GM12892 (cell line): ENCODE measurements around the gene PARP8.
"Not testable (repeated sequence)": the region's sequence is repeated elsewhere in the genome, so short reads cannot be mapped to it uniquely, and the experiment has no call there.

Source experiments
- DNase-seq: peaks from one replicate; pipeline ENCODE4 v3.0.0; 2011; ENCODE audit not compliant: insufficient read length
- FAIRE-seq: peaks from 2 replicates; lab custom pipeline; 2011; peaks lifted over from hg19 to GRCh38; lab: Jason Lieb, UNC
- POLR2A ChIP-seq: IDR thresholded peaks from 2 replicates; pipeline ENCODE4 v1.6.1; 2011; ENCODE audit warnings: low read depth, low read length, control low read depth
- POLR2AphosphoS5 ChIP-seq: IDR thresholded peaks from 2 replicates; pipeline ENCODE4 v1.6.1; 2011; ENCODE audit warnings: low read depth, low read length, control low read depth
- TAF1 ChIP-seq: IDR thresholded peaks from 2 replicates; pipeline ENCODE4 v1.6.1; 2011; ENCODE audit warnings: low read depth, mild to moderate bottlenecking, control low read depth, low read length, borderline replicate concordance

PARP8 gene

DNA sequence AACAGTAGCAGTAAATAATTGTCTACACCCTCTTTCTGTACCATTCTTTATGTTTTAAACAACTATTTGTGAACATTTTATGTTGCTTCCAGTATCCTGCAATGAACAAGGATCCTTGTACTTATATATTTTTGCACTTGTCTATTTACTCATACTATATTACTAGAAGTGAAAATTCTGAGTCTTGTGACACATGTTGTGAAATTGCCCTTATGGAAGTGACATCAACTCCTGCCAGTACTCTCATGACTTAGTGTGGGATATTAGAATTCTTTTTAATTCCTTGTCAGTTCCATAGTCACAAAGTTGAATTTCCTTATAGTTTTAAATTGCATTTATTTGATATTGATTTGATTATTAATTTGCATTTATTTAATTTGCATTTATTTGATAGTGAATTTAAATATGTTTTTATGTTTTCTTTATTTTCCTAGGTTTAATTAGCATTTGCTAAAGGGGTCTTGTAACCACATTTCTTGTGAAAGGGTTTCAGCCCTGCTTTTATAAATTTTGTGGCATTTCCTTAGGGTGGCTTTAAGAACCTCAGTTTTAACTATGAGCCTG is 27.7 kb downstream of the PARP8 start:
- no peak for FAIRE-seq
- TF ChIP-seq POLR2AphosphoS5 (no peak), TAF1 (no peak), POLR2A (no peak)
- DNase-seq, result no peak

DNA sequence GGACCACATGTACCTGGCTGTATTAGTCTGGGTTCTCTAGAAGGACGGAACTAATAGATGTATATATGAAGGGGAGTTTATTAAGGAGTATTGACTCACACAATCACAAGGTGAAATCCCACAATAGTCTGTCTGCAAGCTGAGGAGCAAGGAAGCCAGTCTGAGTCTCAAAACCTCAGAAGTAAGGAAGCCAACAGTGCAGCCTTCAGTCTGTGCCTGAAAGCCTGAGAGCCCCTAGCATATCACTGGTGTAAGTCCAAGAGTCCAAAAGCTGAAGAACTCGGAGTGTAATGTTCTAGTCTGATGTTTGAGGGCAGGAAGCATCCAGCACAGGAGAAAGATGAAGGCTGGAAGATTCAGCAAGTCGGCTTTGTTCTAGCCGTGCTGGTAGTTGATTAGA is 28.2 kb downstream of the PARP8 start:
- FAIRE-seq, DNase-seq: not testable (repeated sequence)

DNA sequence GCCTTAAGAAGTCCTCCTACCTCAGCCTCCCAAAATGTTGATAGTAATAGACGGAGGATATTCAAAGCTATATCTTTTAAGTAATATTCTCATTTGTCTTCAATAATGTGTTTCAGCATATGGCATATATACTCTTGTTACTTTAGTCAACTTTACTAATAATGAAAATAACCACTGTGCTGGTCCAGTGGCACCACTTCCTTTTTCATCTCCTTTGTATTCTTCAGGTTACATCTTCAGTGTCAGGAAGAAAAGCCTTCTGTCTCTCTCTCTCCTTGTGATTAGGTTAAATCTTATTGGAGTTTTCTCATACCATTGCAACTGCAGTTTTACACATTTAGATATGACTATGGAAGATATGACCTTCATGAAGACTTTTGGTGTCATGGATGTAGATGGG is 31.3 kb downstream of the PARP8 start:
- DNase-seq (no peak), FAIRE-seq (peak; percentile 82)
- TF ChIP-seq POLR2A (no peak), TAF1 (no peak), POLR2AphosphoS5 (no peak)

DNA sequence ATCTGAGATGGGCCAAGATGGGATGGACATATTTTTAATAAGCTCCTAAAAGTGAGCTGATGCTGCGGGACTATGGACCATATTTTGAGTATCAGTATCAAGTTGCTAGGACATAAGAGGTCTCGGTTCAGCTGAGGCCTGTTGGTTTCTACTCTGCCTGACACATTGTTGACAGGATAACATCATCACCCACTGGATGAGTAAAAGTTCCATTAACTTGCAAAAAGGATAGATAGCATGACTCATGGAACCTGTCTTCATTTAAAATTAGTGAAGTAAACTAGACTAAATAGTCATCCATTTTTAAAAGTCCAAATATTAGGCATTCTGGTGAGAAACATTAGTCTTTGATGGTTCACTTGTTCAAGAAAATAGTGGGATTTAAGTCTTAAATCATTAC is 33.3 kb downstream of the PARP8 start:
- DNase-seq, result no peak
- no peak for FAIRE-seq

DNA sequence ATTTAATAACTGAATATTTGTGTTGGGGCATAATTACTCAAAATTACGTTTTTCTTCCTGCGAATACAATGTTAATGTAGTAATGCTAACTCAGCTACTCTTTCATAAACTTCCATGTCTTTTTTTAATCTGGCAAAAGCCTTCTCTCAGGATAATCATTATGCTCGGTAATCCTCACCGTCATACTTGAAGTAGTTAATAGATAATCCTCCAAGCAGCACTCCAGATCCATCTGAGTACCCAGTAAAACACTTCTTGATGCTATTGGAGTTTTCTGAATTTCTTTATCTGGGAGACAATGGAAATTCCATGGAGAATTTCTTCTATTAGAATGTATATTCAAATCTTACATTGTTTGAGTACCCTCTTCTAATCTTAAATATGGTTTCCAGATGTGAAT is 34.3 kb downstream of the PARP8 start:
- no peak for TF ChIP-seq POLR2AphosphoS5
- TF ChIP-seq TAF1, result no peak
- TF ChIP-seq POLR2A, result no peak
- peak; percentile 9 for FAIRE-seq
- DNase-seq, result no peak

More for the DNA sequence above, 33.3 kb downstream of the PARP8 start:
- TF ChIP-seq POLR2AphosphoS5, result no peak
- no peak for TF ChIP-seq POLR2A
- no peak for TF ChIP-seq TAF1

DNA sequence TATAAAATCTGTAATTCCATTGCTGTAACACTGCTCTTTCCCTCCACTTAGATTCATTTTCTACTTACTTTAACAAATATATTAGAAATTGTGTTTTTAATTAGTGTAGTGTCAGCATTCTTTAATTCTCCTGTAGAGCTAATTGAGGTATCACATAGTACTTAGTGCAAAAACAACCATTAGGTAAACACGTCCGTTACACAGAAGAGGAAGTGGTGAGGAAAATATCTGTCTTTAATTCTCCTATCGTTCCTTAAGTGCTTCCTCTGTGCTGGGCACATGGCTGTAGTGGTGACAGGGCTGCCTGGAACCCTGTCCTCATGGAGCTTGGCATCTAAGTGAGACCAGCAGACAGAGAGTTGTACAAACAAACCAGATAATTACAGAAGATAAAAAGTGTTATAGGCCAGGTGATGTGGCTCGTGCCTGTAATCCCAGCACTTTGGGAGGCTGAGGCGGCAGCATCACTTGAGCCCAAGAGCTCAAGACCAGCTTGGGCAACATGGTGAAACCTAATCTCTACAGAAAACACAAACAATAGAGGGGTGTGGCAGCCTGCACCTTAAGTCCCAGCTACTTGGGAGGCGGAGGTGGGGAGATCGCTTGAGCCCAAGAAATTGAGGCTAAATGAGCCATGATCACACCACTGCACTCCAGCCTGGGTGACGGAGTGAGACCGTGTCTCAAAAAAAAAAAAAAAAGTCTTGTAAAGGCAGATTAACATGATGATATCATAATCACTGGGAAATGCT is 36.4 kb downstream of the PARP8 start:
- FAIRE-seq, result peak; percentile 27

DNA sequence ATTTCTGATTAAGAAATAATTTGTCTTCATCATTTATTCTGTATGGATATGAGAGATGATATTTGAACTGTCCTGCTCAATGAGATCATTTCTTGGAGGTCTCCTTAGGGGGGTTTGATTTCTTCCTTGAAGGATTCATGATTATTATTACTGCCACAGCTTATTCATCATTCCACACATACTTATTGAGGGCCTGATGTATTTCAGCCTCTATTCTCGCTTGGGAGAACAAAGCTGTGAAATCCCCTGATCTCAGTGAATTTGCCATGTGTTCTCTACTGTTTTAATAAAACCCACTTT is 36.9 kb downstream of the PARP8 start:
- FAIRE-seq (no peak), DNase-seq (no peak)
- TF ChIP-seq POLR2AphosphoS5 (no peak), TAF1 (no peak), POLR2A (no peak)

More for the DNA sequence above, 36.4 kb downstream of the PARP8 start:
- no peak for TF ChIP-seq POLR2A
- no peak for TF ChIP-seq POLR2AphosphoS5
- TF ChIP-seq TAF1, result no peak
- no peak for DNase-seq

DNA sequence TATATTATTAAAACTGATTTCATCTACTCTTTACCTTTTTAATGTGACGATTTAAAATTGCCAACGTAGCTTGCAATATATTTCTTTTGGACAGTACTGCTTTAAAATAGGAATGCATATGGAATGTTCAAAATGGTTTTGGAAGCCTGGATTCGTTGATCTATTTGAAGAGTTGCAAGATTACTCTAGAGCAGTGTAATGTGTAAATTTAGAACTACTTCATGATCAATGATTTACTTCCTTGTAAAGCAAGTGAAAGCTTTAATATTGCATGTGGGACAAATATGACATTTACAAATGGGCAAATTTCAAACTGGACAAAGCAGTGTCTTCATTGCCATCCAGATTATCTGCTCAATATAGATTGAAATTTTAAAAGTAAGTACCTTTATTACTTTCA is 38.3 kb downstream of the PARP8 start:
- TF ChIP-seq TAF1 (no peak), POLR2A (no peak), POLR2AphosphoS5 (no peak)
- FAIRE-seq (no peak), DNase-seq (no peak)

DNA sequence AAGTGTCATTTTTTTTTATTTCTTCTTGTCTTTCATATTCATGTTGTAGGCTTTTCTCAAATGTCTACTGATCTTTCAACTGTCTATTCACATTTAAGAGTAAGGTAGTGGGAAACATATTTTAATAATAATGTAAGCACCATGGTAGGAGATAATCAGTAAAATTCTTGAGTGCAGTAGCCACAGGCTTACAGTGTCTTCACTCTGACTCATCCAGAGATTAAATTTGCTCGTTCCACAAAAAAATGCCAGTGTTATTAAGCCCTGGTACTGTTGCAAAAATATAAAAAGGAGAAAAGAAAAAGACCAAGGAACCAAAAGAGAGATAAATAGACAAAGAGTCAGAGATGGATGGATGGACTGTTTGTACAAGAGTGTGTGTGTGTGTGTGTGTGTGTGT is 43.0 kb downstream of the PARP8 start:
- no peak for TF ChIP-seq TAF1
- TF ChIP-seq POLR2A, result no peak
- no peak for TF ChIP-seq POLR2AphosphoS5
- DNase-seq (no peak), FAIRE-seq (peak; percentile 17)

DNA sequence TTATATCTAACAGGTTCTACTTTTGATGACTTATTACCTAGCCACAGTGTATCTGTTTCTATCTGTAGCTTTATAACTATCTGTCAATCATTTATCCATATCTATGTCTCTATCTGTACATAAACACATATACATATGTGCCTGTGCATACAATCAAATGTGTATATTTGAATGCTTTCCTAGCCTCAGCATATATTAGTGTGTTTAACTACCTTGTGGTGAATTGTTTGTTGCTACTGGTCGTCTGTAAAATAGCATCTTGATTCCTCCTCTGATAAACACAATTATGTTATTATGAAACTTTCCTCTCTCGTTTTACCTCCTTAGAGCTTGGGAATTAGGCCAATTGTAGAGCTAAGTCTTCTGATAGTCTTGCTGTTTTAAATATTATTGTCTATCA is 44.4 kb downstream of the PARP8 start:
- no peak for TF ChIP-seq TAF1
- TF ChIP-seq POLR2AphosphoS5, result no peak
- TF ChIP-seq POLR2A, result no peak
- DNase-seq, result no peak
- no peak for FAIRE-seq

DNA sequence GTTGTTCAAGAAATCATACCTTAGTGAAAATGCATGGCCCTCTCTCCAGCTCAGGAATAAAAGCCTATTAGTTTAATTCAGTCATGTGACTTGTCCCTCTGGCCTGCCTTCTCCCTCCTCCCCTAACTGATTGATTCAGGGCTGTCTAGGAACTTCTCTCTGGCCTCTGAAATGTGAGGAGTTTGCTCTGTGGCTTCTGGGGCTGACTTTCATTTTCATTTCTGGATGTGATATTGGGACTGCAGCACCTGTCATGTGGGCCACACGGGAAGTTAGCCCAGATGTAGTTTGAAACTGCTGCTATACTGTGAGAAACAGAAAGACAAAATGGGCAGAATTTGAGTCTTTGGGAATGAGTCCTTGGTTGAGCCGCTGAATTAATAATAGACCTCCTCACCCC is 44.8 kb downstream of the PARP8 start:
- TF ChIP-seq TAF1, result no peak
- 0 out of 2 replicates have a peak, but pooled peaks have one; percentile 29 for TF ChIP-seq POLR2A
- TF ChIP-seq POLR2AphosphoS5, result no peak
- peak; percentile 98 for FAIRE-seq
- DNase-seq, result peak; percentile 10

DNA sequence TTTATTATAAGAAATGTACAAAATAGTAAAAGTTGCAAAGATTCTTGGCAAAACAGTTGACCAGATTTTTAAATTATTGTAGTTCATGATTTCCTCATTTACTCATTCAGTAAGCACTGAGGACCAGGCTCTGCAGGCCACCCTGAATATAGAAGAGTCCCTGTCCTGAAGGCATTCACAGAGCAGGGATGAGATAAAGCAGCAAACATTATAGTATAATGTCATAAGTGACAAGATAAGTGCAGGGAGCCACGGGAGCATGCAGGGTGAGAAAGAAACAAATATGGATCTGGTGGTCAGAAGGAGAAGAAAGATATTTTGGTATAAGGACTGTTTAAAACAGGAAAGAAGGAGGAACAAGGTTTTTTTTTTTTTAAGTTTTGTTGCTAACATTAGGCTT is 46.0 kb downstream of the PARP8 start:
- no peak for FAIRE-seq

More for the DNA sequence above, 46.0 kb downstream of the PARP8 start:
- no peak for TF ChIP-seq TAF1
- no peak for TF ChIP-seq POLR2A
- no peak for TF ChIP-seq POLR2AphosphoS5
- no peak for DNase-seq
